DOHH2 (cell line): ENCODE data around the gene SLF2.

Experiments
- EZH2phosphoT487 ChIP-seq: fragments of 200-600 bp; sonication (generic); IDR thresholded peaks from 2 replicates; pipeline ENCODE4 v1.6.1; 2017; ENCODE audit warnings: borderline replicate concordance, mild to moderate bottlenecking, antibody characterized with exemption, low read length, moderate library complexity, mixed read lengths
- TF ChIP-seq, protein P1 (sequence below): fragments of 200-600 bp; sonication (generic); IDR thresholded peaks from one replicate; pipeline ENCODE4 v1.5.1; 2014; ENCODE audit warnings: antibody characterized with exemption, mild to moderate bottlenecking, low read depth, low read length; ENCODE audit not compliant: poor library complexity, severe bottlenecking

DNA sequence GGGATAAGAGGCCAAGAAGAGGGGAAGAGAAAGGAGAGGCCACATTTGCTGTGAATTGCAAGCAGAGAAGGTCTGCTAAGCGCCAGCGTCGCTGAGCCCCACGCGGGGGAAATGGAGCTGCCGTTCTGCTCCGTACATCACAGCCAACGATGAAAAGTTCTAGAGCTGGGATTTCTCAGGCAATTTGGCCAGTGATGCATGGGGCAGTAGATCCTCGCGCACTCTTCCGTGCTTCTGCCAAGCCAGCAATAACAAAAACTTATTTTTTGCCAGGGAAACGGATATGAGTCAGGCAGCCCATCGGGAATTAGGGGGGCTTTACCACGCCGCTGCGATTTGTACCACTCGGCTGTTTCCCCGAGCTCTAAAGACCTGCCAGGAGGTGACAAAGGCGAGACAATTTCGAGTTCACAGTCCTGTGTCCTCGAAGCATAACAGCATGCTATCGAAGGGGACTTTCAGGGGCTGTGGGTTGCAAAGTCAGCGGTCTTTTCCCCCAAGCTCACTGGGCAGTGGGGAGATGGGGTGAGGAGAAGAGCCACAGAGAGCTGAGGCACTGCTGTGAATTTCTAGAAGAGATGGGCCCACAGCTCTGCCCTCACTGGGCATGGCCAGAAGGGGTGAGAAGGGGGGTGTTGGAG lies 30.0 kb upstream of the SLF2 start:
- TF ChIP-seq, protein P1, sequence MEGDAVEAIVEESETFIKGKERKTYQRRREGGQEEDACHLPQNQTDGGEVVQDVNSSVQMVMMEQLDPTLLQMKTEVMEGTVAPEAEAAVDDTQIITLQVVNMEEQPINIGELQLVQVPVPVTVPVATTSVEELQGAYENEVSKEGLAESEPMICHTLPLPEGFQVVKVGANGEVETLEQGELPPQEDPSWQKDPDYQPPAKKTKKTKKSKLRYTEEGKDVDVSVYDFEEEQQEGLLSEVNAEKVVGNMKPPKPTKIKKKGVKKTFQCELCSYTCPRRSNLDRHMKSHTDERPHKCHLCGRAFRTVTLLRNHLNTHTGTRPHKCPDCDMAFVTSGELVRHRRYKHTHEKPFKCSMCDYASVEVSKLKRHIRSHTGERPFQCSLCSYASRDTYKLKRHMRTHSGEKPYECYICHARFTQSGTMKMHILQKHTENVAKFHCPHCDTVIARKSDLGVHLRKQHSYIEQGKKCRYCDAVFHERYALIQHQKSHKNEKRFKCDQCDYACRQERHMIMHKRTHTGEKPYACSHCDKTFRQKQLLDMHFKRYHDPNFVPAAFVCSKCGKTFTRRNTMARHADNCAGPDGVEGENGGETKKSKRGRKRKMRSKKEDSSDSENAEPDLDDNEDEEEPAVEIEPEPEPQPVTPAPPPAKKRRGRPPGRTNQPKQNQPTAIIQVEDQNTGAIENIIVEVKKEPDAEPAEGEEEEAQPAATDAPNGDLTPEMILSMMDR: no peak
- TF ChIP-seq EZH2phosphoT487: no peak
